ENCODE measurements around the gene MFN2. TPM values are rescaled to one million over a fixed set of nuclear protein-coding genes. Genes with fewer than 3 reads are reported as not detected.
A peak's percentile ranks its signal among the peaks of the same experiment; 100 is the strongest.
"Not testable (repeated sequence)": the region's sequence is repeated elsewhere in the genome, so short reads cannot be mapped to it uniquely, and the experiment has no call there.

Gene MFN2
- total RNA-seq, 2 experiments from 2014 or later, result 57.7 to 67.5 TPM

DNA sequence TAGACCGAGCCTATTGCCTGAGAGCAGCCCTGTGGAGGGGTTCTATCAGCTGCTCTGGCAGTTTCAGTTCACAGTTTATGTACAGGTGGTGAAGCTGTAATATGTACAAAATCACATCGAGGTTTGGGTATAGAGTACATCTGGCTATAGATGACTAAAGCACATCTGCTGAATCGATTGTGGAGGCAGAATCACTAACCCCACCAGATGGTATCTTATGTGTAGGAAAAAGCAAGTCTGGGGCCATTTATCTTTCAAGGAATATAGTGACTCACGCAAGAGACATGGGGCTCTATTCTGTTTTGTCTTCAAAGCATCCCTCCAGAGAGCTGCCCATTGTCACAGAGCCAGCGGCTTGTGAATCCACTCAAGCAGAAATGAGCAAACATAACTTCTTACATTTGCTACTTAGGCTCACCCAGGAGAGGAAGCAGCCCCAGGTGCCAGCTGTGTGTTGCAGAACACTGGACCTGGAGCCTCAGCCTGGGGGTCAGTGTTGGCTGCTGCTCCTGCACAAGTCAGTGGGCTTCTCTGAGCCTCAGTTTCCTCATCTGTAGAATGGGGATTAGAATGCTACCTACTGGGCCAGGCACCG, 60.3 kb downstream of the MFN2 start:
- Mint-ChIP-seq H3K27me3 (peaks cover 14% of the 10 kb centered on the region), H3K36me3 (no peaks in the 10 kb centered on the region), H3K4me3 (no peak overlapping the region), H3K9me3 (ENCODE audit: low read depth) (no peaks in the 10 kb centered on the region), H3K27ac (no peak overlapping the region), H3K4me1 (peaks cover 37% of the 10 kb centered on the region)
- CTCF ChIA-PET, result interaction anchor here (1.0 to 2.0 kb wide), 3 partner anchors 10 to 125 kb away, joined by 3 to 7 read pairs (median 3); no protein-coding TSS in a partner anchor
- DNase-seq (no peak), ATAC-seq (peak; percentile 73)

DNA sequence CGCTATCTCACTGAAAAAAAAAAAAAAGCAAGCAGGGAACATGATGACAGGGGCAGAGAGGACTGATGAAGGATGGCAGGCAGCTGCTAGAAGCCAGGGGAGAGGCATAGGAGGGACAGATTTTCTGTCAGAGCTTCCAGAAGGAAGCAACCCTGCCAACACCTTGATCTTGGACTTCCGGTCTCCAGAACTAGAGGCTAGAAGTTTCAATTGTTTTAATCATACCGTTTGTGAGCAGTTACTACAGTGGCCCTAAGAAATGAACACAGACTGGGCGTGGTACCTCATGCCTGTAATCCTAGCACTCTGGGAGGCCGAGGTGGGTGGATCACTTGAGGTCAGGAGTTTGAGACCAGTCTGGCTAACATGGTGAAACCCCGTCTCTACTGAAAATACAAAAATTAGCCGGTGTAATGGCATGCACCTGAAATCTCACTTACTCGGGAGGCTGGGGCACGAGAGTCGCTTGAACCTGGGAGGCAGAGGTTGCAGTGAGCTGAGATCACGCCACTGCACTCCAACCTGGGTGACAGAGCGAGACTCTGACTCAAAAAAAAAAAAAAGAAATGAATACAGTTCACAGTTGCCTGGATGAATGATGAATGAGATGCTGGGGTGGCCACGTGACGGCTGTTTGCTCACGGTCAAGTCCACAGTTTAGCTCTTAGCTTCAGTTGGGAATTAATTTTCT, 64.1 kb downstream of the MFN2 start:
- H3K27ac Mint-ChIP-seq, result peak overlapping the region; percentile 59
- peaks cover 28% of the 10 kb centered on the region for H3K4me1 Mint-ChIP-seq
- CTCF ChIA-PET, result interaction anchor here (2.1 to 3.3 kb wide), 3 partner anchors 12 to 27 kb away, joined by 7 to 12 read pairs (median 8); partner anchors contain the start of gene MIIP
- H3K27me3 Mint-ChIP-seq, result peaks cover 13% of the 10 kb centered on the region
- not testable (repeated sequence) for ATAC-seq; H3K36me3 Mint-ChIP-seq; H3K4me3 Mint-ChIP-seq; H3K9me3 Mint-ChIP-seq (ENCODE audit: low read depth); DNase-seq

DNA sequence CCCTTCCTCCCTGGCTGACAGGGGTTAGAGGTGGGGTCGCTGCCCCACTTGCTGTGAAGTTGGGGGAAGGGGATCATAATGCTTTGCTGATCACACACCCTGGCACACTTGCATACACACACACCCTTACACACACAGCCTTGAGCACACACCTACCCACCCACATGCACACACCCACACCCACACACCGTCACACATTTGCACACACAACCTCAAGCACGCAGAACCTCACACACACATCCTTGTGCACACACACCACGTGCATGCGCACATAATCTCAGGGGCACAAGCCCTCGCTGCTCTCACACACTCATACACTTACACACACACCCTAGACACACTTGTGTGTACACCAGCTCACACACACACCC, 66.5 kb downstream of the MFN2 start:
- no peak for DNase-seq
- Mint-ChIP-seq H3K4me1 (peaks cover 29% of the 10 kb centered on the region), H3K27me3 (peaks cover 13% of the 10 kb centered on the region), H3K27ac (no peak overlapping the region), H3K36me3 (no peaks in the 10 kb centered on the region), H3K4me3 (no peak overlapping the region), H3K9me3 (ENCODE audit: low read depth) (no peaks in the 10 kb centered on the region)
- ATAC-seq, result no peak
- CTCF ChIA-PET, result interaction anchor here (0.6 to 3.3 kb wide), 10 partner anchors 10 to 1714 kb away, joined by 3 to 12 read pairs (median 4); partner anchors contain the start of gene MIIP

DNA sequence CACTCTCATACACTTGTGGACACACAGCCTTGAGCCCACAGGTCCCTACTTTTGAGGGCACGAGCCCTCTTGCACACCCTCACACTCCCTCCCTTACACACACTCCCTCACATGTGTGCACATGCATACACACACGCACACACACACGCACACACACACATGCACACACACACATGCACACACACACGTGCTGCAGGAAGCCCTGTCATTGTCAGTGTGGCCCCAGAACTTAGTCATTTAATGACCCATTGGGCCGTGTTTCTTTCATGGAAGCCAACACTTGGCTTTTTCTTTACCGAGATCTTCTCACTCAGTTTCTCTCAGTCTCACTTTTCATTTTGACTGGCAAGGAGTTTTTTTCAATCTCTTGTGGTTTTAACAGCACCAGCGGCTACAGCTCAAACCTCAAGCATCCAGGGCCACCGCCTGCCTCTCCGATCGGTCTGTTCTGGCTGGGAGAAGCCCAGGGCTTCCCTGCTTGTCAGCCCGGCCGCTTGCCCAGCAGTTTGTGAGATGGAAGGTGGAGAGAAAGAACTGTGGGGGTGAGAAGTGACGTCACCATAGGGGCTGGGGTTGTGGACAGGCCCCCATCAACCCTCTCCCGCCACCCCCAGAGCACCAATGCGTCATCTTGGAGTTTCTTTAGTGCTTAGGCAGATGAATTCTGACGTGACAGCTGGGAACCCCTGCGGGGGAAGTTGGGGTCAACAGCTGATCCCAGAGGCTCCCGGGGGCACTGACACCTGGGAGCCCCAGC, 67.1 kb downstream of the MFN2 start:
- DNase-seq (peak; percentile 89), ATAC-seq (peak; percentile 68)
- CTCF ChIA-PET, result interaction anchor here (0.6 to 3.3 kb wide), 10 partner anchors 10 to 1714 kb away, joined by 3 to 12 read pairs (median 4); no protein-coding TSS in a partner anchor
- Mint-ChIP-seq H3K4me1 (peaks cover 35% of the 10 kb centered on the region), H3K36me3 (no peaks in the 10 kb centered on the region), H3K4me3 (no peak overlapping the region), H3K9me3 (ENCODE audit: low read depth) (no peaks in the 10 kb centered on the region), H3K27ac (no peak overlapping the region), H3K27me3 (peaks cover 13% of the 10 kb centered on the region)

DNA sequence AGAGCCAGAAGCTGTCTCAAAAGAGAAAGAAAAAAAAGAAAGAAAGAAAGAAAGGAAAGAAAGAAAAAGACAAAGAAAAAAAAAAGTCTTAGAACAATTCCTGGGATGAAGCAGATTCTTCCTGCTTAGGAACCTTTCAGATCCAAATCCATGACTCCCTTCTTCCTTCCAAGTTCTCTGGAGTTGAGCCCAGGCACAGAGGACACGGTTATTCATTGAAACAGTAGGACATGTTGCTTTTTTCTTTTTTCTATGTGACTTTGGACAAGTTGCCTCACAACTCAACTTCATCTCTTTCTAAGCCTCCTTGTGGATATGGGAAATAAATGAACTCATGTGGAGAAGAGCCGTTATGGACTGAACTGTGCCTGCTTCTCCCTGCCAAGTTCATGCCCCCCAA, 68.1 kb downstream of the MFN2 start:
- no peaks in the 10 kb centered on the region for H3K9me3 Mint-ChIP-seq (ENCODE audit: low read depth)
- H3K4me1 Mint-ChIP-seq, result peaks cover 42% of the 10 kb centered on the region
- ATAC-seq, result no peak

DNA sequence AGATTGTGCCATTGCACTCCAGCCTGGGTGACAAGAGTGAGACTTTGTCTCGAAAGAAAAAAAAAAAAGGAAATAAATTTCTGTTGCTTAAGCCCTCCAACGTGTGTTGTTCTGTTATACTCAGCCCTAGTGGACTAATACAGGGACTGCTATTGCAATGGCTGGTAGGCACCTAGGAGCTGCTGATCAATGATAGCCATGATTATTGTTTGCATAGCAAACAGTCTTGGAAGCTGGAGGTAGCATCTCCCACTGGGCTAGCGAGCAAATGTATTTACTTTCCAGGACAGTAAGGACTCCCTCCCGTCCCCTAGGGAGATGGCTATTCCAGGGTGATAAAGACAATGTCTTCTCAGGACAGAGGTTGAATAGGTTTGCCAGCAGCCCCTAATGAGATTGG, 69.4 kb downstream of the MFN2 start:
- Mint-ChIP-seq H3K4me1 (peaks cover 46% of the 10 kb centered on the region), H3K36me3 (no peaks in the 10 kb centered on the region), H3K27ac (no peak overlapping the region), H3K9me3 (ENCODE audit: low read depth) (no peaks in the 10 kb centered on the region), H3K27me3 (peaks cover 11% of the 10 kb centered on the region), H3K4me3 (no peak overlapping the region)
- CTCF ChIA-PET, result interaction anchor here (0.9 to 2.8 kb wide), 3 partner anchors 30 to 75 kb away, joined by 4 to 13 read pairs (median 6); no protein-coding TSS in a partner anchor
- ATAC-seq (no peak), DNase-seq (no peak)

More for the DNA sequence above, 68.1 kb downstream of the MFN2 start:
- H3K36me3 Mint-ChIP-seq, result no peaks in the 10 kb centered on the region
- CTCF ChIA-PET, result interaction anchor here (3.3 kb wide), 1 partner anchor 32 kb away, joined by 12 read pairs; no protein-coding TSS in a partner anchor
- peaks cover 13% of the 10 kb centered on the region for H3K27me3 Mint-ChIP-seq
- H3K27ac Mint-ChIP-seq, result no peak overlapping the region
- no peak for DNase-seq
- no peak overlapping the region for H3K4me3 Mint-ChIP-seq

DNA sequence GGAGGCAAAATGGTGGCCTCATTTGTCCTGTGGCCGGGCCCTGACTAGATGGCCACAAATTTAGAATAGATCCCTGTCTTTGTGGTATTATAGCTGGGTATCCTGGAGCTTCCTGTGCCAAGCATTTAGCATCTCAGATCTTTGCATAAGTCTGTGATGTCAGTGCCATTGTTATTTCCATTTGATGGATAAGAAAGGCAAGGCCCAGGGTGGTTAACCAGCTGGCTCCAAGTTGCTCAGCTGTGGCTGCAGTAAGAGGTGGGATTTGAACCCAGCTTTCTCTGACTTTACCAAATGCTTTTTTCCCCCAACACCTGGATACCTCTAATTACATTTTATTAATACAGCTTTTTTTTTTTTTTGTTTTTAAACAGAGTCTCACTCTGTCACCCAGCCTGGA, 71.1 kb downstream of the MFN2 start:
- CTCF ChIA-PET, result interaction anchor here (0.8 to 2.8 kb wide), 14 partner anchors 11 to 213 kb away, joined by 3 to 13 read pairs (median 4); partner anchors contain the start of genes MIIP and TNFRSF8
- Mint-ChIP-seq H3K4me1 (peaks cover 55% of the 10 kb centered on the region), H3K9me3 (ENCODE audit: low read depth) (no peaks in the 10 kb centered on the region), H3K27ac (peak overlapping the region; percentile 82), H3K36me3 (no peaks in the 10 kb centered on the region), H3K4me3 (no peak overlapping the region), H3K27me3 (no peaks in the 10 kb centered on the region)
- no peak for DNase-seq
- no peak for ATAC-seq

DNA sequence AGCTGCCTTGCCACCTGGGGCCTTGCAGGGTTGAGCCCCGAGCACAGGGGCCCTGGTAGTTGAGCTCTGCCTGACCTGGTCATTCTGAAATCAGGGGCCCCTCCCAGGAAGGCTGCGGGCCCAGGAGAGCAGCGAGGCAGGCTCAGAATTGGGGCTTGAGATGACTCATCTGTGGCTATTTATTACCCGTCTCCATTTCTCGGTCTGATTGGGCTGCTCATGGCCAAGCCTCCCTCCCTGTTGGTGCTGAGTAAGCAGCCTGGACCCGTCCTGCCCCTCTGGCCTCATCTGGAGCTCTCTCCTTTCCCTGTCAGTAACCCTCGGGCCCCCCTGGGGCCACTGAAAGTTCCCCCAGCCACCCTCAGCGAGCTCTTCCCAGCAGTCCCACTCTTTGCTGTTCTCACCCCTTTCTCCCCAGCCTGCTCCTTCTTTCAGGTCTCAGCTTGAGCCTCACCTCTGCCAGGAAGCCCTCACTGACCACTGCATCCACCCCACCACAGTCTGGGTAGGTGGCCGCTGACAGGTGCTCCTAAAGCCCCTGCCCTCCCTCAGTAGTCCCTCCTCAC, 71.8 kb downstream of the MFN2 start:
- Mint-ChIP-seq H3K27me3 (no peaks in the 10 kb centered on the region), H3K4me1 (peaks cover 63% of the 10 kb centered on the region), H3K27ac (peak overlapping the region; percentile 82), H3K36me3 (no peaks in the 10 kb centered on the region), H3K4me3 (peak overlapping the region; percentile 23), H3K9me3 (ENCODE audit: low read depth) (no peaks in the 10 kb centered on the region)
- DNase-seq, result peak; percentile 88
- CTCF ChIA-PET, result interaction anchor here (0.7 to 2.8 kb wide), 11 partner anchors 11 to 214 kb away, joined by 3 to 13 read pairs (median 4); partner anchors contain the start of genes MIIP and TNFRSF8
- ATAC-seq, result peak; percentile 67

DNA sequence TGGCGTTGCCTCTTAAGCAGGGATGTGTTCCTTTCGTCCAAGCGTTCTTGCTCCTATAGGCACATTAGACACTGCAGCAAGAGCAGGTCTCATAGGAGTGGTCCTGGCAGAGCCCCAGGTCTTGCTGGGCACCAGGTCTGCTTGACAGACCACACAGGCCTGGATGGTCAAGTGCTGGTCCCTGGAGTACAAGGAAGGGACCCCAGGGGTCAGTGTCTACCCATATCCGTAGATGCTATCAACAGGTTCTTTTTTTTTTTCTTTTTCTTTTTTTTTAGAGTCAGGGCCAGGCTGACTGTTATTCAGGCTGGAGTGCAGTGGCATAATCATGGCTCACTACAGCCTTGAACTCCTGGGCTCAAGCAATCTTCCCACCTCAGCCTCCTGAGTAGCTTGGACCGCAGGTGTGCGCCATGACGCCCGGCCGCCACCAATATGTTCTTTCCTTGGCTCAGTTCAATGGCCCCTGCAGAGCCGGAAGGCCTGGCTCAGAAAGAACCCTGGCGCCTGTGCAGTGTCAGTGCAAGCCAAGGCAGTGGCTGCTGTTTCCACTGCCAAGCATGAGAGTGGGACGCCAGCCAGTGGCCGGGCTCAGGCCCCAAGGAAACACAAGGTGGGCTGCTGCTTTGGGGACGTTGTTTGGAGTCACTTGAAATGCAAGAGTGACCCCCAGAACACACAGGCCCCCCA, 72.9 kb downstream of the MFN2 start:
- Mint-ChIP-seq H3K4me1 (peaks cover 73% of the 10 kb centered on the region), H3K4me3 (no peak overlapping the region), H3K27ac (peak overlapping the region; percentile 82), H3K9me3 (ENCODE audit: low read depth) (no peaks in the 10 kb centered on the region), H3K36me3 (no peaks in the 10 kb centered on the region), H3K27me3 (no peaks in the 10 kb centered on the region)
- ATAC-seq (no peak), DNase-seq (no peak)
- CTCF ChIA-PET, result no interaction called here

DNA sequence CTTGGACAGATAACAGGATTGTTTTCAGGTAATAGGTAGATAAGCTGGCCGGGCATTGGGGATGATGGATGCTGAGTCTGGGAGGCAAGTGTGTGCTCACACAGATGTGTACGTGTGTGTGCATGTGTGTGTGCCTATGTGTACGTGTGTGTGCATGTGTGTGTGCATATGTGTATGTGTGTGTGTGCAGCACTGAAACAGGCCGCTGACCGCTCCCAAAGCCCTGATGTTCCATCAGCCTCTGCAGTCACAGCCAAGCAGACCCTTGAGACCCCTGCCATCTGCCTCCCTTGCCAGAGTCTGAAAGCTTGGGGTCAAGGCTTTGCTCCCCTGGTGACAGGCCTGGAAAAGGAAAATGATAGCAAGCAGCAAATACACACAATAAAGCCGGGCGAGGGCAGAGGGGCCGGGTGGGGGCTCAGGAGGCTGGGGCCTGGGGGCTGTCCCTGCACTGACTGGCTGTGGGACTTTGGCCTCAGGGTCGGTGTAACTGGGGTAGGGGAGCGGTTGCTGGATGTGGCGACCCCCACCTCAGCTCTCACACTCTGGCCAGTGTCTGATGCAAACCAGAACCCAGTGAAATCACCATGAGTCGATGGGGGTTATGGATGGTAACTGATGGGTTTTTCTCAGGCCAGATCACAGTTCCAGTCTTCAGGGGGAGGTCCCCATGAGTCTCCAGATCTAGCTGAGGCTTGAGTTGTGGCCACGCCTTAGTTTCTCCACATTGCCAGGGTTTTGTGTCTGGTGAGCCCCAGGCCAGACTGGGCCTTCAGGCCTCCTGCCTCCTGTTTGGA, 73.7 kb downstream of the MFN2 start:
- Mint-ChIP-seq H3K4me1 (peaks cover 81% of the 10 kb centered on the region), H3K9me3 (ENCODE audit: low read depth) (no peaks in the 10 kb centered on the region), H3K27me3 (no peaks in the 10 kb centered on the region), H3K27ac (no peak overlapping the region), H3K4me3 (no peak overlapping the region), H3K36me3 (no peaks in the 10 kb centered on the region)
- CTCF ChIA-PET, result interaction anchor here (1.2 to 6.4 kb wide), 3 partner anchors 9 to 26 kb away, joined by 4 to 50 read pairs (median 5); partner anchors contain the start of gene TNFRSF8
- no peak for ATAC-seq
- DNase-seq, result no peak

DNA sequence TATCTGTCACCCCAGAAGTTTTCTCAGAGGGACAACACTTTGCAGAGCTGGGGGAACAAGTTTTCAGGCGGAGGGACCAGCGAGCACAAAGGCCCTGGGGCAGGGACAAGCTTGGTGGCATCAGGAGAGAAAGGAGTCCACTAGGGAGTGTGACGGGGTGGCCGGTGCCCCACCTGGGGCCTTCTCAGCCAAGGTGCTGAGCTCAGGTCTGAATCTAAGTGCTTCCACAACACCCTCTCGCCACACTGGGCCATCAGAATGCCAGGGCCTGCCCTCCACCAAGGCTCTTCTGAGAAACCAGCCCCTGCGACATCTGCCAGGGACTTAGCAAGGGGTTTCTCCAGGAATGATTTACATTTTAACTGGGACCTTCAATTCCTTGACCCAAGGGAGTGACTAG, 75.0 kb downstream of the MFN2 start:
- DNase-seq, result no peak
- Mint-ChIP-seq H3K4me1 (peaks cover 85% of the 10 kb centered on the region), H3K36me3 (no peaks in the 10 kb centered on the region), H3K27me3 (peaks cover 7% of the 10 kb centered on the region), H3K4me3 (no peak overlapping the region), H3K9me3 (ENCODE audit: low read depth) (no peaks in the 10 kb centered on the region), H3K27ac (no peak overlapping the region)
- ATAC-seq, result no peak
- CTCF ChIA-PET, result interaction anchor here (1.2 to 6.4 kb wide), 4 partner anchors 8 to 24 kb away, joined by 4 to 50 read pairs (median 6); partner anchors contain the start of gene TNFRSF8

Measured in activated CD8-positive, alpha-beta memory T cell treated with anti-CD3 and anti-CD28 coated beads, Interleukin-2, amount 10 ng/mL, durations not matched to agents 7 days and 5 days (primary cell).